Epithelial cell of esophagus (primary cell): Measurements from ENCODE around the gene CPT1B.

Experiments
- DNase-seq: peaks from one replicate; pipeline ENCODE4 v3.0.0; 2010; ENCODE audit warnings: low read depth
- H3K4me3 ChIP-seq: 2 replicates; pipeline ENCODE4 v1.5.1; 2011; ENCODE audit warnings: mild to moderate bottlenecking, low read length, control low read depth
- CTCF ChIP-seq: IDR thresholded peaks from 2 replicates; pipeline ENCODE4 v1.5.1; 2011; ENCODE audit warnings: low read depth, mild to moderate bottlenecking, low read length, control low read depth, inconsistent platforms; ENCODE audit not compliant: insufficient read depth; ENCODE audit errors: missing control alignments

CPT1B gene

GRCh38 chr22:50578776-50579310 lies 616 bp upstream of the CPT1B start:
- DNase-seq = no peak
- no peak overlapping the region for H3K4me3 ChIP-seq
- no peak for TF ChIP-seq CTCF

GRCh38 chr22:50577697-50577986 lies 585 bp downstream of the CPT1B start:
- H3K4me3 ChIP-seq = no peak overlapping the region
- no peak for DNase-seq
- TF ChIP-seq CTCF = no peak

- DNase-seq = no peak
- no peak for TF ChIP-seq CTCF
- H3K4me3 ChIP-seq = no peak overlapping the region
These were observed 1.2 kb downstream of the CPT1B start for GRCh38 chr22:50576806-50577696.

GRCh38 chr22:50576070-50576469 lies 2.2 kb downstream of the CPT1B start:
- H3K4me3 ChIP-seq = no peak overlapping the region
- TF ChIP-seq CTCF = peak; percentile 28
- DNase-seq = peak; percentile 67

- H3K4me3 ChIP-seq = no peak overlapping the region
- no peak for DNase-seq
- no peak for TF ChIP-seq CTCF
These were observed 2.7 kb downstream of the CPT1B start for GRCh38 chr22:50575426-50575941.

- TF ChIP-seq CTCF = no peak
- H3K4me3 ChIP-seq = no peak overlapping the region
- no peak for DNase-seq
These were observed 3.9 kb downstream of the CPT1B start for GRCh38 chr22:50574383-50574755.
